ENCODE data around the gene DHX58.
"Not testable (repeated sequence)": the region's sequence is repeated elsewhere in the genome, so short reads cannot be mapped to it uniquely, and the experiment has no call there.

DNA sequence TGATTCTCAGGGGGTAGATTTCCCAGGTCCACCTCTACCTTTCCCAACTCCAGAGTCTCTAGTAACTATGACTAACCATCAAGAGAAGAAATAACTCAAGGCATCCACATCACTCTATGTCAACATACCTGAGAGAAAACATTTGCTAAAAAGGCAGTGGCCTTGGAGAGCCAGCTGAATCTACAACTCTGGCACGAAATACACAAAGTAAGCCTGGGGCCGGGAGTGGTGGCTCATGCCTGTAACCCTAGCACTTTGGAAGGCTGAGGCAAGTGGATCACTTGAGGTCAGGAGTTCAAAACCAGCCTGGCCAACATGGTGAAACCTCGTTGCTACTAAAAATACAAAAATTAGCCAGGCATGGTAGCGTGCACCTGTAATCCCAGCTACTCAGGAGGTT lies 30.6 kb upstream of the DHX58 start:
- TF ChIP-seq, protein P1, sequence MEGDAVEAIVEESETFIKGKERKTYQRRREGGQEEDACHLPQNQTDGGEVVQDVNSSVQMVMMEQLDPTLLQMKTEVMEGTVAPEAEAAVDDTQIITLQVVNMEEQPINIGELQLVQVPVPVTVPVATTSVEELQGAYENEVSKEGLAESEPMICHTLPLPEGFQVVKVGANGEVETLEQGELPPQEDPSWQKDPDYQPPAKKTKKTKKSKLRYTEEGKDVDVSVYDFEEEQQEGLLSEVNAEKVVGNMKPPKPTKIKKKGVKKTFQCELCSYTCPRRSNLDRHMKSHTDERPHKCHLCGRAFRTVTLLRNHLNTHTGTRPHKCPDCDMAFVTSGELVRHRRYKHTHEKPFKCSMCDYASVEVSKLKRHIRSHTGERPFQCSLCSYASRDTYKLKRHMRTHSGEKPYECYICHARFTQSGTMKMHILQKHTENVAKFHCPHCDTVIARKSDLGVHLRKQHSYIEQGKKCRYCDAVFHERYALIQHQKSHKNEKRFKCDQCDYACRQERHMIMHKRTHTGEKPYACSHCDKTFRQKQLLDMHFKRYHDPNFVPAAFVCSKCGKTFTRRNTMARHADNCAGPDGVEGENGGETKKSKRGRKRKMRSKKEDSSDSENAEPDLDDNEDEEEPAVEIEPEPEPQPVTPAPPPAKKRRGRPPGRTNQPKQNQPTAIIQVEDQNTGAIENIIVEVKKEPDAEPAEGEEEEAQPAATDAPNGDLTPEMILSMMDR (IDR thresholded peaks at IDR 0.05) = not testable (repeated sequence)
- not testable (repeated sequence) for TF ChIP-seq POLR2A (IDR thresholded peaks at IDR 0.05)

All from esophagus squamous epithelium (tissue), 4 donors.